K562 (cell line): Measurements from ENCODE around the gene BBLN. TPM values are rescaled to one million over a fixed set of nuclear protein-coding genes. Genes with fewer than 3 reads are reported as not detected.

Experiments
- BCOR ChIP-seq: fragments of 450-650 bp; IDR thresholded peaks from 2 replicates; pipeline ENCODE4 v1.6.1; 2016
- BRF2 ChIP-seq: IDR thresholded peaks from 3 replicates; pipeline ENCODE4 v1.6.1; 2011; ENCODE audit warnings: borderline replicate concordance, mild to moderate bottlenecking; ENCODE audit not compliant: insufficient read length, insufficient read depth
- ESRRB ChIP-seq: fragments of 250-450 bp; sonication (Bioruptor Pico); IDR thresholded peaks from 2 replicates; pipeline ENCODE4 v1.5.0; 2020; ENCODE audit warnings: mild to moderate bottlenecking, moderate library complexity, borderline replicate concordance
- ETV5 ChIP-seq: sonication (generic); formaldehyde crosslinking; IDR thresholded peaks from 2 replicates; pipeline ENCODE4 v1.4.0; 2020; ENCODE audit warnings: low read depth, mild to moderate bottlenecking, missing genetic modification reagents
- HSF4 ChIP-seq: fragments of 250-450 bp; sonication (Bioruptor Pico); IDR thresholded peaks from 2 replicates; pipeline ENCODE4 v2.1.2; 2022; ENCODE audit warnings: mild to moderate bottlenecking, moderate library complexity, borderline replicate concordance
- KLF6 ChIP-seq: fragments of 250-450 bp; sonication (Bioruptor Pico); IDR thresholded peaks from 2 replicates; pipeline ENCODE4 v1.4.0; 2020; ENCODE audit warnings: mild to moderate bottlenecking, moderate library complexity, borderline replicate concordance
- MTA3 ChIP-seq: fragments of 450-650 bp; formaldehyde crosslinking; IDR thresholded peaks from 2 replicates; pipeline ENCODE4 v1.6.1; 2017; ENCODE audit warnings: mild to moderate bottlenecking, borderline replicate concordance
- RNF219 ChIP-seq: fragments of 250-450 bp; sonication (Bioruptor Pico); IDR thresholded peaks from 2 replicates; pipeline ENCODE4 v1.5.0; 2022; ENCODE audit warnings: mild to moderate bottlenecking
- TCF7 ChIP-seq: sonication (generic); IDR thresholded peaks from 2 replicates; pipeline ENCODE4 v1.6.1; 2016; ENCODE audit warnings: antibody characterized with exemption, borderline replicate concordance
- TEAD2 ChIP-seq: fragments of 450-650 bp; IDR thresholded peaks from 2 replicates; pipeline ENCODE4 v1.6.1; 2016; ENCODE audit warnings: missing genetic modification characterization, control low read depth, missing compliant biosample characterization
- ZBTB9 ChIP-seq: fragments of 450-650 bp; formaldehyde crosslinking; IDR thresholded peaks from 2 replicates; pipeline ENCODE4 v1.4.0; 2020; ENCODE audit warnings: mild to moderate bottlenecking, moderate library complexity
- ZNF449 ChIP-seq: fragments of 250-450 bp; sonication (Bioruptor Pico); IDR thresholded peaks from 2 replicates; pipeline ENCODE4 v1.8.0; 2022; ENCODE audit warnings: moderate library complexity, mild to moderate bottlenecking, inconsistent platforms
- ZNF592 ChIP-seq: fragments of 450-650 bp; IDR thresholded peaks from 2 replicates; pipeline ENCODE4 v1.6.1; 2017; ENCODE audit warnings: antibody characterized with exemption, mild to moderate bottlenecking
- polyA plus RNA-seq, 8 experiments: library from polyadenylated mRNA; depleted of rRNA in 4 of 8; stranded (reverse) in 5 of 8; unstranded in 3 of 8; fragments of >200 nt; fragmentation: Nextera tagmentation in 2 of 8; fragmentation: Illumina TruSeq in 1 of 8; extraction: Ambion mirVana in 2 of 8; extraction: Trizol in 1 of 8; gene quantifications; 2 replicates each; pipeline versions ENCODE4 v1.2.1 to v1.2.3, GENCODE V29; 2011 to 2014; ENCODE audit warnings: inconsistent platforms in 1 of 8, missing spikeins in 1 of 8
- total RNA-seq, 7 experiments: library from RNA; depleted of rRNA in 6 of 7; stranded (reverse); fragments of >200 nt in 6 of 7; fragmentation: Illumina TruSeq in 2 of 7; extraction: Trizol in 2 of 7; gene quantifications; 2 replicates each; pipeline versions ENCODE4 v1.2.1 to v1.2.3, GENCODE V29; 2011 to 2021; ENCODE audit warnings: low replicate concordance in 1 of 7

Gene BBLN
- total and polyA plus RNA-seq, 9 of the 15 experiments (the other 6 are each of a cell fraction or from before 2014, with no cell fraction given), result 4.2 to 331 (median 87.1) TPM

GRCh38 chr9:128115187-128116103, 44.6 kb upstream of the BBLN start (continued):
- TF ChIP-seq RNF219 (CRISPR knock-in tag) (no peak), BRF2 (no peak), ZNF592 (peak; percentile 98), MTA3 (peak; percentile 84; the same call in 1 of the 2 replicates), TCF7 (no peak), BCOR (peak; percentile 81), ZNF449 (CRISPR knock-in tag) (no peak), ZBTB9 (CRISPR knock-in tag) (peak; percentile 65; the same call in 1 of the 2 replicates), ETV5 (CRISPR knock-in tag) (no peak; the same call in 1 of the 2 replicates), HSF4 (CRISPR knock-in tag) (peak; percentile 36; the same call in 1 of the 2 replicates), TEAD2 (tag) (no peak), ESRRB (CRISPR knock-in tag) (no peak), KLF6 (0 out of 2 replicates have a peak, but pooled peaks have one; percentile 20)
